Measurements from ENCODE around the gene GOLPH3. TPM values are rescaled to one million over a fixed set of nuclear protein-coding genes. Genes with fewer than 3 reads are reported as not detected.

Gene GOLPH3
- total and polyA plus RNA-seq, 2 of the 8 experiments (the other 6 are each of a cell fraction or from before 2014, with no cell fraction given) = 53.7 to 93.6 TPM

DNA sequence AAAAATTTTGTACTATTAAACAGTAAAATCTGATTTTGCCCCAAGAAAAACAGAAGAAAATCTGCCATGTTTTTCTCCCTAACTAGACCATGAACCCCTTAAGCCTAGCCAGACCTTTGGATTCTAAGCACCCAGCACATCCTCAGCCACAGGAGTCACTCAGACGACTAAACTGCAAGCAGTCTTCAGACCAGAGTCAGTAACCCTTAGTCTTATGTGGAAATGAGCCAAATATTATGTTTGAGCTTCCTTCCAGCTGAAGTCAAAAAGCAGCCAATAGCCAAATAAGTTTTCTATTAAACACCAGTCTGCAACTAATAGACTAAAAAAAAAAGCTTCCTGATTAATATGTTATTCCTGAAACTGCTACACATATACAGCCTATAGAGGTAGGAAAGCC, 47.4 kb downstream of the GOLPH3 start (continued):
- TF ChIP-seq CHD7 (IDR thresholded peaks at IDR 0.05; ENCODE audit: insufficient replicate concordance, low read length) = no peak
- no peak for TF ChIP-seq SP2 (IDR thresholded peaks at IDR 0.05; ENCODE audit: low read length)
- no peak for TF ChIP-seq POLR2A (IDR thresholded peaks at IDR 0.05; ENCODE audit: control extremely low read depth in 1 of 2, low read depth in 2 of 2, low read length in 2 of 2)
- TF ChIP-seq MAFK (IDR thresholded peaks at IDR 0.05; ENCODE audit: low read depth, low read length) = no peak
- TF ChIP-seq KDM5A (IDR thresholded peaks at IDR 0.05; ENCODE audit: low read length) = no peak
- no peak for TF ChIP-seq TBP (IDR thresholded peaks at IDR 0.05; ENCODE audit: low read depth, low read length)
- no peak for TF ChIP-seq CREB1 (IDR thresholded peaks at IDR 0.05)
- no peak for TF ChIP-seq BCL11A (IDR thresholded peaks at IDR 0.05; ENCODE audit: low read depth in 2 of 2, low read length in 2 of 2)
- TF ChIP-seq SIRT6 (IDR thresholded peaks at IDR 0.05; ENCODE audit: low read length) = no peak

Measured in H1 (cell line).